ENCODE results near the gene KRTAP10-4.

DNA sequence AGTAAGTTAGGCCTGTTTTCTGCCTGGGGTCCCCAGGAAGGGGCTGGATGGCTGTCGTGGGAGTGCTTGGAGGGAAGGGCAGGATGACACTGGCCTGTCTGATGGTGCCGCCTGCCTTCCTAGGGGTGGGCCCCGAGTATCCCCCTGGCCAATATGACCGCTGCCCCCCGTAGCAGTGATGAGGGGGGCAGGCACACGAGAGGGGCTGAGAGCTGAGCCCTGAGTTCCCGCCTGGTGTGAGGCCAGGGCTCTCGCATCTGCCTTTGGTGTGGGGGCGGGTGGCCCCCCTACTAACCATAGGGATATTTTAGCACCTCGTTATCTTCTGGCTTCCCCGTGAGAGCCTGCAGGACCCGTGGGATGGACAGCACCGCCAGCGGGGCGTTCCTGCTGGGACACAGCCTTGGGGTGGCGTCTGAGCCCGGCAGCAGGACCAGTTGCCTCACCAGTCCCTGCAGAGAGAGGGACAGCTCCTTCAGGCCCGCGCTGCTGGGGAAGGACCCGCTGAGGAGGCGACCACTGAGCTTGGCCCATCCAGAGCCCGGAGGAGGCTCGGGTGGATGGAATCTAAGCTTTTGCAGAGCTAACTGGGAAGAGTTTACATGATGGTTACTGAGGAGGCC is 43.9 kb upstream of the KRTAP10-4 start:
- TF ChIP-seq, protein P1, sequence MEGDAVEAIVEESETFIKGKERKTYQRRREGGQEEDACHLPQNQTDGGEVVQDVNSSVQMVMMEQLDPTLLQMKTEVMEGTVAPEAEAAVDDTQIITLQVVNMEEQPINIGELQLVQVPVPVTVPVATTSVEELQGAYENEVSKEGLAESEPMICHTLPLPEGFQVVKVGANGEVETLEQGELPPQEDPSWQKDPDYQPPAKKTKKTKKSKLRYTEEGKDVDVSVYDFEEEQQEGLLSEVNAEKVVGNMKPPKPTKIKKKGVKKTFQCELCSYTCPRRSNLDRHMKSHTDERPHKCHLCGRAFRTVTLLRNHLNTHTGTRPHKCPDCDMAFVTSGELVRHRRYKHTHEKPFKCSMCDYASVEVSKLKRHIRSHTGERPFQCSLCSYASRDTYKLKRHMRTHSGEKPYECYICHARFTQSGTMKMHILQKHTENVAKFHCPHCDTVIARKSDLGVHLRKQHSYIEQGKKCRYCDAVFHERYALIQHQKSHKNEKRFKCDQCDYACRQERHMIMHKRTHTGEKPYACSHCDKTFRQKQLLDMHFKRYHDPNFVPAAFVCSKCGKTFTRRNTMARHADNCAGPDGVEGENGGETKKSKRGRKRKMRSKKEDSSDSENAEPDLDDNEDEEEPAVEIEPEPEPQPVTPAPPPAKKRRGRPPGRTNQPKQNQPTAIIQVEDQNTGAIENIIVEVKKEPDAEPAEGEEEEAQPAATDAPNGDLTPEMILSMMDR (IDR thresholded peaks at IDR 0.05), result no peak
- TF ChIP-seq RAD21 (IDR thresholded peaks at IDR 0.05; ENCODE audit: low read length) (no peak), POLR2AphosphoS5 (IDR thresholded peaks at IDR 0.05; ENCODE audit: low read depth, low read length) (no peak), RFX5 (IDR thresholded peaks at IDR 0.05; ENCODE audit: low read length) (no peak), EZH2phosphoT487 (IDR thresholded peaks at IDR 0.05; ENCODE audit: borderline replicate concordance, low read depth) (no peak), NRF1 (IDR thresholded peaks at IDR 0.05; ENCODE audit: low read depth, low read length) (no peak), PBX3 (IDR thresholded peaks at IDR 0.05) (no peak)
